Heart right ventricle (tissue), 16 donors: ENCODE data around the gene ZNF423. TPM values are rescaled to one million over a fixed set of nuclear protein-coding genes. Genes with fewer than 3 reads are reported as not detected.

Experiments used
- ATAC-seq, 8 donors: fragments of 200-7000 bp; cut with Tn5 transposase; one replicate each; pipeline ENCODE4 v1.9.1; 2020; ENCODE audit warnings: mild to moderate bottlenecking in 8 of 8, moderate library complexity in 8 of 8, moderate number of reproducible peaks in 1 of 8
- DNase-seq, 2 donors: peaks; one replicate each; pipeline ENCODE4 v3.0.0-alpha.2; 2020
- H3K27ac ChIP-seq, 10 donors: fragments of 200-600 bp; sonication (generic) in 2 of 10; one replicate each; pipeline versions ENCODE4 v1.5.0 to v1.8.0; 2020 to 2022; ENCODE audit warnings: mild to moderate bottlenecking in 3 of 10
- H3K27me3 ChIP-seq, 7 donors: fragments of 200-600 bp; one replicate each; pipeline ENCODE4 v1.8.0; 2021 to 2022; ENCODE audit warnings: mild to moderate bottlenecking in 2 of 7
- H3K36me3 ChIP-seq, 9 donors: fragments of 200-600 bp; sonication (generic) in 1 of 9; one replicate each; pipeline versions ENCODE4 v1.5.0 to v1.8.0; 2020 to 2022; ENCODE audit warnings: mild to moderate bottlenecking in 2 of 9
- H3K4me1 ChIP-seq, 9 donors: fragments of 200-600 bp; sonication (generic) in 1 of 9; one replicate each; pipeline versions ENCODE4 v1.5.0 to v1.8.0; 2020 to 2022; ENCODE audit warnings: mild to moderate bottlenecking in 4 of 9
- H3K4me3 ChIP-seq, 10 donors: fragments of 200-600 bp; sonication (generic) in 2 of 10; one replicate each; pipeline versions ENCODE4 v1.5.0 to v1.8.0; 2020 to 2022; ENCODE audit warnings: mild to moderate bottlenecking in 7 of 10, moderate library complexity in 2 of 10
- H3K9me3 ChIP-seq, 11 donors: fragments of 200-600 bp in 10 of 11; sonication (generic) in 2 of 11; one replicate each; pipeline versions ENCODE4 v1.5.0 to v1.8.0; 2013 to 2022; ENCODE audit warnings: mild to moderate bottlenecking in 2 of 11, control low read depth in 1 of 11, moderate library complexity in 1 of 11
- CTCF ChIP-seq, 9 donors: fragments of 200-600 bp; sonication (generic) in 2 of 9; IDR thresholded peaks; one replicate each; pipeline versions ENCODE4 v1.5.0 to v1.8.0; 2021 to 2022; ENCODE audit warnings: antibody characterized with exemption in 9 of 9, mild to moderate bottlenecking in 5 of 9, moderate library complexity in 1 of 9
- WGBS, 2 donors: extraction: QIAGEN DNeasy Blood & Tissue Kit; methylation state at CpG; one replicate each; pipeline ENCODE4 v1.1.7; 2013; ENCODE audit warnings: inconsistent platforms in 1 of 2; 5-methylcytosine and 5-hydroxymethylcytosine counted together
- intact Hi-C, 10 donors: fragments of 100-400 bp; cut with DNase I; formaldehyde crosslinking; loops; one replicate each; pipeline versions ENCODE4 v1.11.1 to v1.14.2; 2022
- polyA plus RNA-seq, 2 donors: library from polyadenylated mRNA; stranded (reverse); fragments of 200-250 nt; gene quantifications; one replicate each; pipeline ENCODE4 v1.2.3, GENCODE V29; 2013
- total RNA-seq, 10 donors: library from RNA; stranded (reverse); fragmentation: NEBNext Ultra II Directional in 3 of 10; extraction: Animal tissue kit (Norgen Biotek cat#: 25700) in 3 of 10; gene quantifications; one replicate each; pipeline versions ENCODE4 v1.2.1 to v1.2.4, GENCODE V29; 2021 to 2023
- donor health status: Arrhythmogenic right ventricular cardiomyopathy.
- donor health status: ischemic (EF 13 %, LVEDD 7.1; RV severe dilation, severe dysfunction).
- donor health status: healthy with polysubstance abuse.
- donor health status: DM: no; HTN: yes; CAD: no.
- donor health status: DM: no; HTN: no; CAD: no.
- donor health status: ischemic (EF 25% LVEDD 6.9; RV normal size, moderate dysfunction).
- donor health status: ischemic (EF 25% LVEDD 5.7; RV mildly dilated, moderate dysfunction).
- donor health status: healthy.
- donor health status: DM: yes; HTN: yes; CAD: no.
- donor health status: Ischemic cardiomyopathy.
- donor health status: ischemic (EF 35%, LVEDD 5.7; RV mildly dilated, moderate dysfunction).
- donor health status: nonischemic (EF 11% LVEDD 7.7; RV severe dilation, severe dysfunction).
- donor health status: DM: yes; HTN: yes; CAD: no.
- donor health status: PGD.
- donor health status: ischemic (EF 29% LVEDD 5.4; RV normal size, mild dysfunction).
- donor health status: nonischemic (EF 23%, LVEDD 6.1; RV moderate dilation, normal function).

The ZNF423 gene
- total and polyA plus RNA-seq, 12 donors, result 2.6 to 10.6 (median 7.0) TPM

- Histone ChIP-seq H3K27me3 (peaks cover 0 to 38% (median 15%) of the 10 kb centered on the region in 7 donors), H3K4me1 (no peaks in the 10 kb centered on the region), H3K36me3 (no peaks in the 10 kb centered on the region), H3K9me3 (peaks cover 0 to 7% (median 0%) of the 10 kb centered on the region in 11 donors), H3K4me3 (no peak overlapping the region), H3K27ac (no peak overlapping the region)
- WGBS, 2 donors, result 92 to 95% methylated on average over 5 of the region's 5 CpGs
- intact Hi-C loops, result loop anchor here in 1 of 10 donors (10.0 kb wide), 1 partner anchor 285 kb away; no protein-coding TSS in a partner anchor
- TF ChIP-seq CTCF (IDR thresholded peaks at IDR 0.05), result no peak
- no peak for ATAC-seq
- no peak for DNase-seq
Observed at GRCh38 chr16:49889725-49890397, 33.9 kb upstream of the ZNF423 start.

GRCh38 chr16:49886554-49887094 is 30.7 kb upstream of the ZNF423 start:
- intact Hi-C loops, result loop anchor here in 1 of 10 donors (10.0 kb wide), 1 partner anchor 282 kb away; no protein-coding TSS in a partner anchor
- DNase-seq (no peak), ATAC-seq (no peak)
- TF ChIP-seq CTCF (IDR thresholded peaks at IDR 0.05), result no peak
- Histone ChIP-seq H3K27ac (no peak overlapping the region), H3K36me3 (no peaks in the 10 kb centered on the region), H3K9me3 (peaks cover 0 to 7% (median 0%) of the 10 kb centered on the region in 11 donors), H3K27me3 (peaks cover 0 to 35% (median 15%) of the 10 kb centered on the region in 7 donors), H3K4me3 (no peak overlapping the region), H3K4me1 (no peaks in the 10 kb centered on the region)
- WGBS, 2 donors, result 67 to 78% methylated on average over 9 of the region's 9 CpGs

- WGBS, 2 donors, result 63 to 68% methylated on average over 14 of the region's 14 CpGs
- no peaks in the 10 kb centered on the region for H3K36me3 ChIP-seq
- no peaks in the 10 kb centered on the region for H3K9me3 ChIP-seq
- no peak overlapping the region for H3K27ac ChIP-seq
- no peak overlapping the region for H3K4me3 ChIP-seq
- no peaks in the 10 kb centered on the region for H3K4me1 ChIP-seq
- peaks cover 0 to 22% (median 0%) of the 10 kb centered on the region in 7 donors for H3K27me3 ChIP-seq
- no peak for ATAC-seq
- DNase-seq, result no peak
- no peak for TF ChIP-seq CTCF (IDR thresholded peaks at IDR 0.05)
- intact Hi-C loops, result loop anchor here in 1 of 10 donors (10.0 kb wide), 1 partner anchor 280 kb away; no protein-coding TSS in a partner anchor
Observed at GRCh38 chr16:49884033-49885015, 28.4 kb upstream of the ZNF423 start.
